HepG2 (cell line): ENCODE measurements around the gene FGF1. TPM values are rescaled to one million over a fixed set of nuclear protein-coding genes. Genes with fewer than 3 reads are reported as not detected.
A peak's percentile ranks its signal among the peaks of the same experiment; 100 is the strongest.

Experiments
- NR2F6 ChIP-seq, 2 experiments: IDR thresholded peaks; 2 replicates each; pipeline ENCODE4 v1.6.1; 2016; ENCODE audit warnings: antibody characterized with exemption in 1 of 2, mild to moderate bottlenecking in 1 of 2
- SP4 ChIP-seq: sonication (generic); formaldehyde crosslinking; IDR thresholded peaks from 2 replicates; pipeline ENCODE4 v1.8.1; 2023; ENCODE audit warnings: mild to moderate bottlenecking, missing genetic modification reagents
- XRCC5 ChIP-seq: fragments of 200-400 bp; formaldehyde crosslinking; optimal IDR thresholded peaks from 2 replicates; pipeline ENCODE3; 2017; ENCODE audit warnings: mild to moderate bottlenecking, low read length
- ZBTB40 ChIP-seq, 2 experiments: fragments of 450-650 bp in 1 of 2; sonication (generic) in 1 of 2; formaldehyde crosslinking in 1 of 2; IDR thresholded peaks; 2 replicates each; pipeline versions ENCODE4 v1.6.1 to v1.8.0; 2016 to 2022; ENCODE audit warnings: antibody characterized with exemption in 1 of 2, mild to moderate bottlenecking in 1 of 2, missing genetic modification reagents in 1 of 2
- ZNF282 ChIP-seq: fragments of 450-650 bp; IDR thresholded peaks from 2 replicates; pipeline ENCODE4 v1.6.1; 2018; ENCODE audit not compliant: partially characterized antibody
- ZNF570 ChIP-seq: sonication (generic); formaldehyde crosslinking; IDR thresholded peaks from 2 replicates; pipeline ENCODE4 v1.4.0; 2020; ENCODE audit warnings: mild to moderate bottlenecking, missing genetic modification reagents, borderline replicate concordance
- ZNF639 ChIP-seq: conservative IDR thresholded peaks from 2 replicates; pipeline ENCODE4 v1.6.1; 2018; ENCODE audit warnings: missing genetic modification reagents
- ZNF776 ChIP-seq: sonication (generic); formaldehyde crosslinking; IDR thresholded peaks from 2 replicates; pipeline ENCODE4 v1.4.0; 2020; ENCODE audit warnings: mild to moderate bottlenecking, missing genetic modification reagents
- polyA plus RNA-seq, 8 experiments: library from polyadenylated mRNA; depleted of rRNA in 3 of 8; stranded (reverse) in 7 of 8; unstranded in 1 of 8; fragments of >200 nt; fragmentation: Illumina TruSeq in 4 of 8; extraction: Trizol in 4 of 8; gene quantifications; 2 replicates each; pipeline versions ENCODE4 v1.2.1 to v1.2.3, GENCODE V29; 2011 to 2016; ENCODE audit warnings: low read depth in 4 of 8, missing spikeins in 1 of 8, mixed read lengths in 1 of 8; ENCODE audit not compliant: insufficient read depth in 1 of 8
- total RNA-seq, 5 experiments: library from RNA; depleted of rRNA; stranded (reverse); fragments of >200 nt; fragmentation: Illumina TruSeq; extraction: Trizol; gene quantifications; 2 replicates each; pipeline ENCODE4 v1.2.3, GENCODE V29; 2016; ENCODE audit warnings: low read depth in 1 of 5

The FGF1 gene
- total and polyA plus RNA-seq, 2 of the 13 experiments (the other 11 are each of a cell fraction or from before 2014, with no cell fraction given): not detected

- TF ChIP-seq ZNF776: no peak
- TF ChIP-seq ZNF570 (CRISPR knock-in tag): no peak
- no peak for TF ChIP-seq ZNF639 (CRISPR knock-in tag)
- TF ChIP-seq SP4 (CRISPR knock-in tag): 0 out of 2 replicates have a peak, but pooled peaks have one; percentile 42
- no peak for TF ChIP-seq ZBTB40 (IDR thresholded peaks at IDR 0.05)
- peak; percentile 74; the same call in 1 of the 2 replicates for TF ChIP-seq ZBTB40 (CRISPR knock-in tag; IDR thresholded peaks at IDR 0.05)
- no peak for TF ChIP-seq XRCC5
- no peak for TF ChIP-seq ZNF282
- TF ChIP-seq NR2F6 (IDR thresholded peaks at IDR 0.05): no peak
- peak; percentile 10; the same call in 1 of the 2 replicates for TF ChIP-seq NR2F6 (CRISPR knock-in tag; IDR thresholded peaks at IDR 0.05)
These were observed 31.8 kb upstream of the FGF1 start (continued) for GRCh38 chr5:142717582-142718215.
